HG02973 (cell line): ENCODE measurements around the gene PAXX.

Experiments
- ATAC-seq: cut with Tn5 transposase; IDR thresholded peaks from one replicate; pipeline ENCODE4 v1.9.1; 2021; ENCODE audit warnings: moderate library complexity; ENCODE audit not compliant: unreplicated experiment

Gene PAXX

DNA sequence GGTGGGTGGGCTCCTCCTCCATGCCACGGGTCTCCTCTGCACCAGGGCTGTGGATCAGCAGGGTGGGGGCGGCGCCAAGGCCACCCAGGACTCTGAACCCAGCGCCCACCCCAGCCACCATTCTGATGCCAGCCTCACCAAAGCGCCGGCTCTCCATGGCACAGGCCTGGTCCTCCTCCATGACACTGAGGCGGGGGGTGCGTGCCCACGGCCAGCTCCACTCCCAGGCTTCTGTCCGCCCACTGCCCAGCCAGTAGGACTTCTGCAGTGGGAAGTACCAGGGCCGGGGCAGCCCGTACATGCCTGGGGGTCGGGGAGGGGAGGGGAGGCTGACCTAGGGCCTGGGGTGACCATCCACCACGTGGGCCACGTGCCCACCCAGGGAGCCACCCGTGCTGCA, 24.2 kb downstream of the PAXX start:
- no peak for ATAC-seq

DNA sequence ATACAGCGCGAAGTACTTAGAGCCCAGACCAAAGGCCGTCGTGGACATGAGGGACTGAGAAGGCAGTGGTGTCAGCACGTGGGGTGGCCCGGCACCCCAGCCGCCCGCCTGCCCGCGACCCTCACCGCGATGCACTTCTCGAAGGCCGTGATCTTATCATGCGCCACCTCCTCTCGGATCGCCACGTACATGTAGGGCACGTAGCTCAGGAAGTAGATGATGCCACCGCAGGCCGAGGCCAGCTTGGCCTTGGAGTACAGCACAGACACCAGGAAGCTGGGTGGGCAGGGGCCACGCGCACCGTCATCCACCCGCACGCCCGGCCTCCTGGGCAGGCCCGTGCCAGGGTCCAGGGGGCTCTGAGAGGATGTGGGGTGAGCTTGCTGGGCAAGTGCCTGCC, 24.8 kb downstream of the PAXX start:
- ATAC-seq: no peak

- no peak for ATAC-seq
Observed at GRCh38 chr9:137017791-137018497, 25.7 kb downstream of the PAXX start.

DNA sequence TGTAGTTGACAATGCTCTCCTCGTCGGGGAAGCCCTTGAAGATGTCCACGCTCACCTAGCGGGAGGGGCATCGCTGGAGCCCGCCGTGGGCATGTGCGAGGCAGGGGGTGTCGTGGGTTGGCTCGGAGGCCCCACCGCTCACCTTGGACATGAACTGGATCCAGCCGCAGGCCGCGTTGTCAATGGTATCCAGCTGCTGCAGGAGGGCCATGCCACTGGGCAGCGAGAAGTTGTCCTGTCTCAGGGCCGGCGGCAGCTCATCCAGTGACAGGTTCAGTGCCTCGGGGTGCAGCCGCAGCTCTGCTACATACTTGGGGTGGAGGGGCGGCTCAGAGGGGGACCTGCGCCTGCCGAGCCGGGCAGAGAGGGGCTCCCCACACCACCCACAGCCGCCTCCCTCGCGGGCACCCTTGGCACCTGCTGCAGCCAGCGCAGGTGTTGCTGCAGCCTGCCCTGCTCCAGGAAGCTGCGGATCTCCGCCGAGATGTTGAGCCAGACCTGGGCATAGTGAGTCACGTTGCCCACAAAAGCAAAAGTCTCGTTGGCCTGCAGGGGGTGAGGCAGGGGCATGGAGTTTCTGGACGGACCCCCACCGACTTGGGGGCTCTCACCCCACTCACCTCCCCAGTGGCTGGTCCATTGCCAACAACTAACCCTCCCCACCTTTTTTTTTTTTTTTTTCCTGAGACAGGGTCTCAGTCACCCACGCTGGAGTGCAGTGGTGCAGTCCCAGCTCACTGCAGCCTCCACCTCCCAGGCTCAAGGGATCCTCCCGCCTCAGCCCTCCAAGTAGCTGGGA, 26.7 kb downstream of the PAXX start:
- ATAC-seq: no peak

- ATAC-seq: no peak
Observed at GRCh38 chr9:137019891-137020683, 27.9 kb downstream of the PAXX start.

DNA sequence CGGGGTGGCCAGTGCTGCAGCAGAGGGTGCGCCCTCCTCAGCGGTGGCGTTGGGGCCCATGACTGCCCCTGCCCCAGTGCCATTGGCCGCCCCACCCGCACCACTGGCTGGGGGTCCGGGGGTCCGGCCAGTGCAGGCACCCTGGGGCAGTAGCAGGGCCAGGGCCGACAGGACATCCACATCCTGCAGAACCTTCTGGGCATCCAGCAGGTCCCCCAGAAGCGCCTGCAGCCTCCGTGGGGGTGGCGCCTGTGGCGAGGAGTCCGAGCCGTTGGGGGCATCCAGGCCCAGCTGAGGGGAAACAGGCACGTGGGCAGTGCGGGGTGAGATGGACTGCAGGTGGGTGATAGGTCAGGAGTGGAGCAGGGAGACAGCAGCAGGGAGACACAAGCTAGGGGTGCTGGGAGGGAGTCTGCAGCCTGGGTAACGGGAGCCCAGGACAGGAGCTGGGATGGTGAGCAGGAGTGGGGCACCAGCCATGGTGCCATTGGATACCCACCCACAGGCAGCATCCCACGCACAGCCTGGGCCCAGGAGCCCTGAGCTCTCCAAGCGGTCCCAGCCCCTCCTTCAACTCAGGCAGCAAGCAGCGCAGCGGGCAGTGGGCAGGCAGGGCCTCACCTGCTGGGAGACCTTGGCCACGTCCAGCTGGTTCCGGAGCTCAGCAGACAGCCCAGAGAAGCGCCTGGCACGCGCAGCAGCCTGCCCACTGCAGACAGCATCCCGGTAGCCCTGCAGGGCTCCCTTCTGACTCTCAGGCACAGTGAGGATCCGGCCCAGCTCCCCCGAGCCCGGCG, 28.7 kb downstream of the PAXX start:
- no peak for ATAC-seq

GRCh38 chr9:137021568-137021978, 29.4 kb downstream of the PAXX start:
- no peak for ATAC-seq

GRCh38 chr9:137021979-137022661, 29.9 kb downstream of the PAXX start:
- no peak for ATAC-seq

- ATAC-seq: no peak
Observed at GRCh38 chr9:137022662-137023008, 30.4 kb downstream of the PAXX start.

GRCh38 chr9:137023157-137023556, 30.9 kb downstream of the PAXX start:
- no peak for ATAC-seq

DNA sequence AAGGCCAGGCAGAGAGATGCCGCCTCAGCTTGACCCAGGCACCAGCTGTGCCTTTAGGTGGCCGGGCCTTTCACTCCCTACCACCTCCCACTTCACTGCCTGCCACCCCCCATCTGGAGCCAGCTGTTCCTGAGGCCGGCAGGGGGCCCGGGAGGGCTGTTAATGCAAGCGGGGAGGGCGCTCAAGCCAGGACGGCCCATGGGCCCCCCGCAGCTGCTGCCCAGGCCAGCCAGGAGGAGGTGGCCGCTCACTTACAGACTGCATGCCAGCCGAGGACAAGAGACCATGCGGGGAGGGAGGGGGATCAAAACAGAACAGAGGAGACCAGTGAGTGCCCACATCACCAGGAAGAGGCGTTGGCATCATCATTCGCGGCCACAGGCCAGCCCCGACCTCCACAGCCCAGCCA, 31.4 kb downstream of the PAXX start:
- ATAC-seq: no peak

DNA sequence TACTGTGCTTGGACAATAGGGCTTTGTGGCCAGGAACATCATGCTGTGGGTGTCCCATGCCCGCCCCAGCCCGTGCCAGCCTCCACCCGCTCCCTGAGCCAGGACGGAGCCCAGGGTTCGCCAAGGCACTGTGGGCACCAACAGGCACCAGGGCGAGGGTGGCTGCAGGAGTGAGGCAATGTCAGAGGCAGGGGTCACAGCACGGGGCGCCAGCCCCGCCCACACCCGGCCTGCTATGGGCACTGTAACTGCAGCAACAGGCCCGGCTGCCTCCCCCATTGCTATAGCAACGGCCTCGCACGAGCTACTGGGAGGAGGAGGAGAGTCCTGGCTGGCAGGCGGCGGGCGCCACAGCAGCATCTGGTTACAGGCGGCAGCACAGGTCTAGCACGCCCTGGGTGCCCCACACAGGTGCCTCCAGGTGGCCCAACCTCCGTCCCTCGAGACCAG, 33.3 kb downstream of the PAXX start:
- no peak for ATAC-seq

DNA sequence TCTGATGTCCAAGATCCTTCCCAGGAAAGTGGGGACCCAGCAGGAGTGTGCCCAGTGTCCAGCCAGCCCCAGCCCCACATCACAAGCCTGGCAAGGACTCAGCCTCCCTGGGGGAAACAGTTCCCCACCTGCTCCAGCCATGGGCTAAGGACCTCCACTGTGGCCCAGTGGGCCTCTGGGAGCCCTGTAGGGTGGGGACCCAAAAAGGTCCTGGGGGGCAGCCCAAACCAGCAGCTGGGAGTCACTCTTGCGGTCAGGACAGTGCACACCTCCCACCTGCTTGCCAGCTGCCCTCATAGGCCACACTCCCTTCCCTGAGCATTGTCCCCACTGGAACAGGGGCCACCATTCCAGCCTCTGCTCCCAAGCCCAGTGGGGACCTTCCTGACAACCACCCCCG, 34.2 kb downstream of the PAXX start:
- no peak for ATAC-seq

DNA sequence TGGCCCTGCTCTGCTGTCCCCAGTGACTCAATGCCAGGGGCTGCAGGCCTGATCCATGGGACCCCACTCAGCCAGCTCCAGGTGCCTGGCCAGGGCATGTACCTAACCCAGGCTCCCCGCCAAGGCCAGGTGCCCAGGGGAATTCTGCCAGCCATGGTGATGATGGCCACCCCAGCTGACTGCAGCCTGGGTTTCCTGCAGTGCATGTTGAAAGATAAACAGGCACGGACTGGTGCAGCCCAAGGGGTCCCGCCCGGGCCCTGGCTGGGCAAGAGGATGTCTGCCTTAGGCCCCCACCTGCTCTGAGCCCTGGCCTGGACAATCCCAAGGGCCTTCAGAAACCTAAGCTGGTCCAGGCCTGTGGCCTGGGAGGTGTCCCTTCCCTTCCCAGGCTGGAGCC, 34.6 kb downstream of the PAXX start:
- ATAC-seq: no peak

- no peak for ATAC-seq
Observed at GRCh38 chr9:137027369-137028262, 35.4 kb downstream of the PAXX start, which contains the start of gene ABCA2. Gene ABCA2 (minus strand): TSS chr9:137028237. CDS start chr9:137028140, 97 bp downstream.

- ATAC-seq: no peak
Observed at GRCh38 chr9:137028263-137029057, 36.2 kb downstream of the PAXX start.

DNA sequence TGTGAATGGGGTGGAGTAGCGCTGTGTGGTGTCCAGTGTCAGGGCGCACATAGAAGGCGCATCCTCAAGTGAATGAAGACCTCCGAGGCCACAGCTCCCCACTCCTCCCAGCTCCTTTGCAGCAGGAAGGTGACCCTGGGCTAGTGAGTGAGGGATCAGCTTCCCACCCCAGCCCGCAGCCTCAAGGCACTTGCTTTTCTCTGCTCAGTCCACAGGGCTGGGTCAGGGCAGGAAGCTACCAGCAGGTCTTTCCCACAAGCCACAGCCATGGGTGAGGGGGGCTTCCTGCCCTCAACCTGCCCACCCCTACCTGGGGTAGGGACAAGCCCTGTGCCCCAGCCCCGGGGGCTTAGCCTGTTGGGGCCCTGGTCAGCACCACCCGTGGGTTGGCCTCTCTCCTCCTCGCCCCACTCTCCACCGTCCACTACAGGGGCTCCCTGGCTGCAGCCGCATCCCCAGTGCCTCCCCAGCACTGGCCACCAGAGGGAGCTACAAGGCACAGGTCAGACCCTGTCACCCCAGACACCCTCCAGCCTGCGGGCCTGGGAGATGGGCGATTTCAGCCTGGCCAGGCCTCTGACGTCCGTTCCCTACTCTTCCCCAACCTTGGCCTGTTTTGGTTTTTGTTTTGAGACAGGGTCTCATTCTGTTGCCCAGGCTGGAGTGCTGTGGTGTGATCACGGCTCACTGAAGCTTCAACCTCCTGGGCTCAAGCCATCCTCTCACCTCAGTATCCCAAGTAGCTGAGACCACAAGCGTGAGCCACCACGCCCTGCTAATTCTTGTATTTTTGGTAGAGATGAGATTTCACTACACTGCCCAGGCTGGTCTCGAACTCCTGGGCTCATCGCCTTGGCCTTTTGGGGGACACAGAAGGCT, 37.1 kb downstream of the PAXX start:
- ATAC-seq: no peak
